Measurements from ENCODE around the gene FCGR3B.
"Not testable (repeated sequence)": the region's sequence is repeated elsewhere in the genome, so short reads cannot be mapped to it uniquely, and the experiment has no call there.

DNA sequence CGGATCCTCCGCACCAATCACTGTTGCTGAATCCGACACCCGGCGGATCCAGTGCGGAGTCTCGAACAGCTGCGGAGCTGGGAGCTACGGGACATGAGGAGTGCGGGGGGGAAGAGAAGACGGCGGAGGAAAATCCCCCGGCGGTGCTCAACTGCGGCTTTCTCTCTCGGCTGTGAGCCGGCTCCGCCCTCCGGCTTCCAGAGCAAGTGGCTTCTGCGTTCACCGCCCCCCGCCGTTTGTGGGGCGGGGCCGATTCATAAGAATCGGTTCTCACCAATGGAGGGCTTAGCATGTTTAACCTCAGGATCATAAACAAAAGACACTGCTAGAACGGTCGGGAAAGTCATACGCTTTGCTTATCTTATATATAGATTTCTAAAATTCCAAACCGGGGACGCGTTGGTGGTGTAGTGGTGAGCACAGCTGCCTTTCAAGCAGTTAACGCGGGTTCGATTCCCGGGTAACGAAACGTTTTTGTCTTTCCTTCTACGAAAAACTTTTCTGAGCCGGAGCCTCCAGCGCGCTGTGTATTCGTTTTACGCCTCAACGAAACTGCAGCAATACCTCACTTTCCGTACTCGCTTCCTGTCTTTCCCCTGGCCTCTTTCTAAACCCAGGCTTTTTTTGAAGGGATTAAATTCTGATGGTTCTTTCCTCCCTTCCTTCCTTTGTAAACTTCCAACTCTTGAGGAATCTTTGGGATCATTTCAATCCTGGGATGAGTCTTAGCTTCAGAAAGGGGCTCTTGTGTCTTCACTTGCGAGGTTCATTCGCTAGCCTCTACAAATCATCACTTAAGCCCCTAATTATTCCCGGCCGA, 18.4 kb downstream of the FCGR3B start:
- TF ChIP-seq, protein P1, sequence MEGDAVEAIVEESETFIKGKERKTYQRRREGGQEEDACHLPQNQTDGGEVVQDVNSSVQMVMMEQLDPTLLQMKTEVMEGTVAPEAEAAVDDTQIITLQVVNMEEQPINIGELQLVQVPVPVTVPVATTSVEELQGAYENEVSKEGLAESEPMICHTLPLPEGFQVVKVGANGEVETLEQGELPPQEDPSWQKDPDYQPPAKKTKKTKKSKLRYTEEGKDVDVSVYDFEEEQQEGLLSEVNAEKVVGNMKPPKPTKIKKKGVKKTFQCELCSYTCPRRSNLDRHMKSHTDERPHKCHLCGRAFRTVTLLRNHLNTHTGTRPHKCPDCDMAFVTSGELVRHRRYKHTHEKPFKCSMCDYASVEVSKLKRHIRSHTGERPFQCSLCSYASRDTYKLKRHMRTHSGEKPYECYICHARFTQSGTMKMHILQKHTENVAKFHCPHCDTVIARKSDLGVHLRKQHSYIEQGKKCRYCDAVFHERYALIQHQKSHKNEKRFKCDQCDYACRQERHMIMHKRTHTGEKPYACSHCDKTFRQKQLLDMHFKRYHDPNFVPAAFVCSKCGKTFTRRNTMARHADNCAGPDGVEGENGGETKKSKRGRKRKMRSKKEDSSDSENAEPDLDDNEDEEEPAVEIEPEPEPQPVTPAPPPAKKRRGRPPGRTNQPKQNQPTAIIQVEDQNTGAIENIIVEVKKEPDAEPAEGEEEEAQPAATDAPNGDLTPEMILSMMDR (IDR thresholded peaks at IDR 0.05) = not testable (repeated sequence)
- not testable (repeated sequence) for TF ChIP-seq POLR2A (IDR thresholded peaks at IDR 0.05)

All from testis (tissue), 2 donors.